CD4-positive, CD25-positive, alpha-beta regulatory T cell (primary cell): ENCODE results near the gene ZXDC. TPM values are rescaled to one million over a fixed set of nuclear protein-coding genes. Genes with fewer than 3 reads are reported as not detected.

Source experiments
- ATAC-seq, 2 donors: fragments of 150-1000 bp; cut with Tn5 transposase; one replicate each; pipeline ENCODE4 v1.10.0; 2021; ENCODE audit warnings: low read depth in 2 of 2, moderate number of reproducible peaks in 2 of 2, moderate library complexity in 1 of 2
- DNase-seq, 3 donors: peaks; one replicate each; pipeline versions ENCODE4 v3.0.0 to v3.0.0-alpha.2; 2012 to 2022; ENCODE audit warnings: mixed read lengths in 1 of 3
- H3K27ac ChIP-seq: one replicate; pipeline ENCODE4 v1.7.0; 2013; ENCODE audit warnings: mild to moderate bottlenecking, low read length; ENCODE audit not compliant: insufficient read depth, poor library complexity, severe bottlenecking
- H3K27me3 ChIP-seq: one replicate; pipeline ENCODE4 v1.7.0; 2013; ENCODE audit warnings: low read length; ENCODE audit not compliant: control insufficient read depth, insufficient read depth
- H3K36me3 ChIP-seq: one replicate; pipeline ENCODE4 v1.7.0; 2013; ENCODE audit warnings: mild to moderate bottlenecking, low read length, moderate library complexity; ENCODE audit not compliant: control insufficient read depth, insufficient read depth
- H3K4me1 ChIP-seq: 2 replicates; pipeline ENCODE4 v1.7.0; 2013; ENCODE audit warnings: mild to moderate bottlenecking, low read length; ENCODE audit not compliant: insufficient read depth, control insufficient read depth, poor library complexity, severe bottlenecking
- H3K4me3 ChIP-seq: one replicate; pipeline ENCODE4 v1.7.0; 2013; ENCODE audit warnings: low read depth, mild to moderate bottlenecking, low read length, moderate library complexity
- H3K9me3 ChIP-seq, 2 experiments: 1 replicate in 1 of 2; 2 replicates in 1 of 2; pipeline ENCODE4 v1.7.0; 2013; ENCODE audit warnings: low read length in 2 of 2, mild to moderate bottlenecking in 1 of 2, moderate library complexity in 1 of 2; ENCODE audit not compliant: control insufficient read depth in 2 of 2
- H3K27ac Mint-ChIP-seq, 3 donors: one replicate each; pipeline ENCODE4 v1.8.0; 2020 to 2022; ENCODE audit warnings: mild to moderate bottlenecking in 3 of 3, mixed read lengths in 3 of 3, moderate library complexity in 2 of 3
- H3K27me3 Mint-ChIP-seq: one replicate; pipeline ENCODE4 v1.8.0; 2022; ENCODE audit warnings: mild to moderate bottlenecking, mixed read lengths
- H3K36me3 Mint-ChIP-seq: one replicate; pipeline ENCODE4 v1.8.0; 2020; ENCODE audit warnings: mixed read lengths
- H3K4me1 Mint-ChIP-seq, 4 donors: one replicate each; pipeline ENCODE4 v1.8.0; 2020 to 2022; ENCODE audit warnings: mixed read lengths in 4 of 4, mild to moderate bottlenecking in 1 of 4
- H3K4me3 Mint-ChIP-seq, 4 donors: one replicate each; pipeline ENCODE4 v1.8.0; 2020 to 2022; ENCODE audit warnings: mild to moderate bottlenecking in 4 of 4, mixed read lengths in 4 of 4, moderate library complexity in 3 of 4
- H3K9me3 Mint-ChIP-seq, 7 donors: one replicate each; pipeline ENCODE4 v1.8.0; 2020 to 2022; ENCODE audit warnings: mixed read lengths in 7 of 7, mild to moderate bottlenecking in 3 of 7, moderate library complexity in 2 of 7
- polyA plus RNA-seq, 4 donors: library from polyadenylated mRNA; unstranded; fragments of 300-500 nt; fragmentation: Illumina TruSeq; gene quantifications; one replicate each; pipeline ENCODE4 v1.2.3, GENCODE V29; 2021
- total RNA-seq: library from RNA; stranded (reverse); gene quantifications from one replicate; pipeline ENCODE4 v1.2.3, GENCODE V29; 2022

ZXDC gene
- total and polyA plus RNA-seq, 5 donors from 2014 or later = 11.4 to 59.8 (median 12.4) TPM

DNA sequence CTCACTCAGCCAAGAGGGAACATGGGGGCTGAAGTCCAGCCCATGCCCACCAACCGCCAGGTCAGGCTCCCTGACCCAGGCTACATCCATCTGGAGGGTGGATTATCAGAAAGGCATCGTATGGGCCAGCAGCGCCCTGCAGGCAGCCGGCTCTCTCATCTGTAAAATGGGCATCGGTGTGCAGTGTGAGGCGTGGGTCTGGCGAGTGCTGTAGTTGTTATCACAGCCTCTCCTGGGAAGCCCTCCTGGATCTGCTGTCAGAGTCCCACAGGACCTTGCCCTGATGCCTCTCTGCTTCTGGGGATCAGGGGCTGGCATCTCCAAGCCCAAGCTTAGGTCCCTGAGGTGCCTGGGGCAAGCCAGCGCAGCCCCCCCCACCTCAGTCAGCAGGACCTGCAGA is 53.6 kb downstream of the ZXDC start:
- DNase-seq (no peak), ATAC-seq (no peak)
- Histone ChIP-seq H3K4me1 (no peaks in the 10 kb centered on the region), H3K27me3 (no peaks in the 10 kb centered on the region), H3K4me3 (no peak overlapping the region), H3K27ac (no peak overlapping the region), H3K36me3 (no peaks in the 10 kb centered on the region), H3K9me3 (peaks cover 2 to 6% of the 10 kb centered on the region in 2 experiments)
- H3K9me3 Mint-ChIP-seq = peaks cover 0 to 14% (median 6%) of the 10 kb centered on the region in 7 donors
- H3K4me1 Mint-ChIP-seq = no peaks in the 10 kb centered on the region
- peaks cover 4% of the 10 kb centered on the region for H3K27me3 Mint-ChIP-seq
- H3K4me3 Mint-ChIP-seq = no peak overlapping the region
- H3K36me3 Mint-ChIP-seq = peaks cover 12% of the 10 kb centered on the region
- no peak overlapping the region for H3K27ac Mint-ChIP-seq

DNA sequence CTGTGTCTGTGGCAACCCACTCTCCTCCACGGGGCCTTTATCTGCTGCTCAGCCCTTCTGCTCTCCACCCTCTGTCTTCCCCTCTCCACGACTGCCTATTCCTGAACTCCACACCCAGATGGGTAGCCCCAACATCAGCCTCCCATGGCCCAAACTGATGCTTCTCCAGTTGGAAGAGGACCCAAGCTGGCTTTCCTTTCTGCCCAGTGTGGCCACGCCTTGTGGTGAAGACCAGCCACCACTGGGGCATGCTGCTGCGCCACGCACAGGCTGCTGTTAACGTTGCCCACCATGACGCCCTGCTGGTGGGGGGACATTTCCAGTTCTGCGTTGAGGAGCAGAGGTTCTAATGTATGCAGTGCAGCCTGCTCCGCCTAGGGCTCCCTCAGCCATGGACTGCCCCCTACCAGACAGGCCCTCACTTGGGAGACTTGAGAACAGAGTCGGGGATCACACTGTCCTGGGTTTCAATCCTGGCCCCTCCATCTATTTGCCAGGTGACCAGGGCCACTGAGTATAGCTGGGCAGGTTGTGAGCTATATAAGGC is 54.0 kb downstream of the ZXDC start:
- H3K27me3 ChIP-seq = no peaks in the 10 kb centered on the region
- ATAC-seq = no peak
- Mint-ChIP-seq H3K4me1 (no peaks in the 10 kb centered on the region), H3K4me3 (no peak overlapping the region), H3K27ac (no peak overlapping the region), H3K36me3 (peaks cover 12% of the 10 kb centered on the region), H3K9me3 (peaks cover 0 to 10% (median 6%) of the 10 kb centered on the region in 7 donors), H3K27me3 (peaks cover 4% of the 10 kb centered on the region)
- H3K4me1 ChIP-seq = no peaks in the 10 kb centered on the region
- H3K27ac ChIP-seq = no peak overlapping the region
- no peak for DNase-seq
- H3K36me3 ChIP-seq = no peaks in the 10 kb centered on the region
- no peak overlapping the region for H3K4me3 ChIP-seq
- H3K9me3 ChIP-seq = peaks cover 2 to 6% of the 10 kb centered on the region in 2 experiments

DNA sequence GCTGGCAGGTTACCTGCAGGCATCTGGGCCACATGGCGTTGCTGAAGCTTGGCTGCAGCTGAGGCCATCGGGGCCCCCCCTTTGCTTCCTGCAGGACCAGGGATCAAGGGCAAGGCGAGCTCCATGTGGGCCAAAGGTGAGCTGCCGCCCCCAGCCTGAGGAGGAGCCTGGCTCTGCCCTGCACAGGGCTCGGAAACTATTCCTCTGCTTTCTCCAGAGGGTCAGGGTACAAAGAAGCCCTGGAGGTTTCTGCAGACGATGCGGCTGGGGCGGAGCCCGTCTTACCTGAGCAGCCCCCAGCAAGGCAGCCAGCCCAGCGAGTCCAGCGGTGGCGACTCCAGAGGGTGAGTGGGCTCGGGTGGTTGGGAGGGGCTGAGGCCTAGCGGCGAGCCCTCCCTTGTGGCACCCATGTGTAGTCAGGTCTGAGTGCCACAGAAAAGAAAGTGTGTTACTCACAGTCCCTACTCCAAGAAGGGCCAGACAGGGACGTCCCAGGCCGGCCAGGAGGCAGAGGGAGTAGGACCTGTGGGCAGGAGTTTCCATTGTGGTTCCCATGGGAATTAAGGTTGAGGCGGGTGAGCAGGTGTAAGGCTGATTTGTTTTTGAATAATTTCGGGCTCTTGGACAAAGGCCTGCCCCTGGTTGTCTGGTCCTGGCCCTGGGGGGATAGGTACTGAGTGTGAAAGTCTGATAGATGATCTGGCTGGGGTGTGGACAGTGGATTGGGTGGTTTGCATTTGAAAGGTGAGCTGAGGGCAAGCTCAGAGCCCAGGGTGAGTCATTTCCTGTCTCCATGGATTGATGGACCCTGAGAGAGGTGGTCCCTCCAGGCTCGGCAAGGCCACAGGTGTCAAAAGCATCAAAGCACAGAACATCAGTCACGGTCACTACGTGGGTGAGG is 55.6 kb downstream of the ZXDC start:
- no peak for DNase-seq
- Histone ChIP-seq H3K36me3 (no peaks in the 10 kb centered on the region), H3K4me3 (no peak overlapping the region), H3K4me1 (no peaks in the 10 kb centered on the region), H3K9me3 (no peaks in the 10 kb centered on the region), H3K27me3 (no peaks in the 10 kb centered on the region), H3K27ac (no peak overlapping the region)
- Mint-ChIP-seq H3K4me3 (no peak overlapping the region), H3K27me3 (peaks cover 8% of the 10 kb centered on the region), H3K27ac (peak overlapping the region in 1 of 3 donors; percentile 74), H3K9me3 (peaks cover 0 to 2% (median 0%) of the 10 kb centered on the region in 7 donors), H3K36me3 (peaks cover 5% of the 10 kb centered on the region), H3K4me1 (no peaks in the 10 kb centered on the region)
- no peak for ATAC-seq

DNA sequence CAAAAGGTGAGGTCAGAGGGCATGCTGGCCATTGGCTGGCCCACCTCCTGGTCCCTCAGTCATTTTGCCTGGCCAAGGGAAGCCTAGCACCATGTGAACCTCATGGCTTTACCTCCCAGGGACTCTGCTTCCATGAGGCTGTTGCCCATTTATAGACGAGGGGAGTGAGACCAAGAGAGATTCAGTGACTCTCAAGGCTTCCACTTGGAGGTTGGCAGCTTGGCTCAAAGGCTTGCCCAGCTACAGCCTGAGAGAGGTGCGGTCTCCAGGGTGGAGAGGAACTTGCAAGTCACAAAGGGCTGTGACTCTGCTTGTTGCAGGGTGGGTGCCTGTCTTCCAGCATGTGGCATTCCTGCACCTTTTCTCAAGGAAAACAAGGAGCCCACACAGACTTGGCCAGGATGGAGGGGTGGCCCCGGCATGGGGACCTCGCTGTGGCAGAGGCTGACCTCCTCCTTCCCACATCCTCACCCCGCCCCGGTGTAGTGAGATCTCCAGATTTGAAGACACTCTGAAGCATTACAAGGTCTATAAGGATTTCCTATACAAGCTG is 56.5 kb downstream of the ZXDC start:
- Mint-ChIP-seq H3K27ac (no peak overlapping the region), H3K27me3 (peaks cover 8% of the 10 kb centered on the region), H3K4me1 (no peaks in the 10 kb centered on the region), H3K9me3 (peaks cover 0 to 2% (median 0%) of the 10 kb centered on the region in 7 donors), H3K36me3 (no peaks in the 10 kb centered on the region), H3K4me3 (no peak overlapping the region)
- Histone ChIP-seq H3K9me3 (no peaks in the 10 kb centered on the region), H3K27me3 (no peaks in the 10 kb centered on the region), H3K36me3 (no peaks in the 10 kb centered on the region), H3K4me3 (no peak overlapping the region), H3K4me1 (no peaks in the 10 kb centered on the region), H3K27ac (no peak overlapping the region)
- ATAC-seq (no peak), DNase-seq (no peak)

DNA sequence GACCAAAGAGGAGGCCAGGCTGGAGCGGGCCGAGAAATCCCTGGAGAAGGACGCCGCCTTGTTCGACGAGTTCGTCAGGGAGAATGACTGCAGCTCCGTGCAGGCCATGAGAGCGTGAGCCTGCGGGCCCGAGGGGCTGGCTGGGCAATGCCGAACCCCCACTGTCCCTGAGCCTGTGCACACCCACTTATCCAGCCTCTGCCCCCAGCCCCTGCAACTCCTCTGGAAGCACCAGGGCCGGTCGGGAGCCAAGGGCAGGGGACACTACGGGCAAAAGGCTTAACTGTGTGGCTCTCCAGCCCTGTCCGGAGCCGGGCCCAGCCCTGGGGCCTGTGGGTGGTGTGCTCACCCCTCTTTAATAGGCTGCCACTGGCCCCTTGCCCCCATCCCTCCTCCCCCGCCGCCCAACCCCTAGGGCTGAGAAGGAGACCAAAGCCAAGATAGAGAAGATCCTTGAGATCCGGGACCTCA is 57.0 kb downstream of the ZXDC start:
- peaks cover 8% of the 10 kb centered on the region for H3K27me3 Mint-ChIP-seq
- Histone ChIP-seq H3K9me3 (no peaks in the 10 kb centered on the region), H3K27ac (no peak overlapping the region), H3K4me1 (no peaks in the 10 kb centered on the region), H3K27me3 (no peaks in the 10 kb centered on the region), H3K36me3 (no peaks in the 10 kb centered on the region), H3K4me3 (no peak overlapping the region)
- no peak overlapping the region for H3K4me3 Mint-ChIP-seq
- H3K4me1 Mint-ChIP-seq = no peaks in the 10 kb centered on the region
- no peak for ATAC-seq
- H3K27ac Mint-ChIP-seq = no peak overlapping the region
- no peak for DNase-seq
- no peaks in the 10 kb centered on the region for H3K36me3 Mint-ChIP-seq
- no peaks in the 10 kb centered on the region for H3K9me3 Mint-ChIP-seq

DNA sequence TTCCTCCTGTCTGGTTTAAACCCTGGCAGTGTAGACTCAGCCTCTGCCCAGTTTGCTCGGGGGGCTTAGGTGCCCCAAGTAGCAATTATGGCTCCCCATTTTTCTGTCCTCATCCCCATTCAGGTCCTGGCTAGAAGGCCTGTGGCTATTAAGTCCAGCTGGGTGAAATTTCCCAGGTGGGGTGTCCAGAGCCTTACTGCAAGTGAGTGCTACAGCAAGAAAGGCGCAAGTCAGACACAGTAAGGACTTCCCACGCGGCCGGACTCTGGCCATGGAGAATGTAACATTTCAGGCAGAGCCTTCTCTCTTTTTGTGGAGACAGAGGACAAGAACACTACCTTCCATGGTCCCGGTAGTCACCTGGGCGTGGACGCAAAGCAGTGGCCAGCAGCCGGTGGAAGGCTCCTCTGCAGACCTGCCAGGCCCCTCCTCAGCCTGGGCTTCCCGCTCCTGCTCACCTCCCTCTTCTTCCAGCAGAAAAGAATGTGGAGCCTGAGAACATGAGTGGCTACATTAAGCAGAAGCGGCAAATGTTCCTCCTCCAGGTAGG is 57.6 kb downstream of the ZXDC start:
- Histone ChIP-seq H3K4me1 (no peaks in the 10 kb centered on the region), H3K36me3 (no peaks in the 10 kb centered on the region), H3K4me3 (no peak overlapping the region), H3K27ac (no peak overlapping the region), H3K9me3 (no peaks in the 10 kb centered on the region), H3K27me3 (no peaks in the 10 kb centered on the region)
- H3K9me3 Mint-ChIP-seq = no peaks in the 10 kb centered on the region
- no peaks in the 10 kb centered on the region for H3K4me1 Mint-ChIP-seq
- peaks cover 8% of the 10 kb centered on the region for H3K27me3 Mint-ChIP-seq
- H3K36me3 Mint-ChIP-seq = no peaks in the 10 kb centered on the region
- no peak overlapping the region for H3K4me3 Mint-ChIP-seq
- H3K27ac Mint-ChIP-seq = no peak overlapping the region
- ATAC-seq (no peak), DNase-seq (no peak)

DNA sequence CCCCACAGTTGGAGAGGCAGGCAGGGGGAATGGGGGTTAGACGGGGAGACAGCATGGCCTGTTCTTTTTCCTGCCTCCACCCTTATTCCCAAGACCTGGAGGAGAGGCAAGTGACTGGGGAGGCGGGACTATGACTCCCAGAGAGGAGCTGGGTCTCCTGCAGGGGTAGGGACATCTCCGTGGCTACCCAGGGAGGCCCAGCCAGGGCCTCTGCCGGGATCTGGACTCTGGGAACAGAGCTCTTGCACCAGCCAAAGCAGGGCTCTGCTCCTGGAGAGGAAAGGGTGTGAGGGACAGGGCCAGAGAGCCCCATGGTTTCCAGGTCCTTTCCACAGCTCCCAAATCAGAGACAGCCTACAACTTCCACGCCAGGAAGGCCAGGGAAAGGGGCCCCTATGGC is 58.2 kb downstream of the ZXDC start:
- ATAC-seq (no peak), DNase-seq (no peak)
- Histone ChIP-seq H3K4me3 (no peak overlapping the region), H3K27ac (no peak overlapping the region), H3K36me3 (no peaks in the 10 kb centered on the region), H3K4me1 (no peaks in the 10 kb centered on the region), H3K9me3 (no peaks in the 10 kb centered on the region), H3K27me3 (no peaks in the 10 kb centered on the region)
- H3K27ac Mint-ChIP-seq = no peak overlapping the region
- H3K9me3 Mint-ChIP-seq = no peaks in the 10 kb centered on the region
- peaks cover 8% of the 10 kb centered on the region for H3K27me3 Mint-ChIP-seq
- H3K36me3 Mint-ChIP-seq = no peaks in the 10 kb centered on the region
- H3K4me3 Mint-ChIP-seq = no peak overlapping the region
- no peaks in the 10 kb centered on the region for H3K4me1 Mint-ChIP-seq
